Loucy (cell line): Measurements from ENCODE around the gene SLC22A1.

Experiments
- EZH2phosphoT487 ChIP-seq: fragments of 200-600 bp; IDR thresholded peaks from 2 replicates; pipeline ENCODE4 v1.6.1; 2018; ENCODE audit warnings: antibody characterized with exemption, mild to moderate bottlenecking, moderate library complexity, borderline replicate concordance
- TF ChIP-seq, protein P1 (sequence below): fragments of 200-600 bp; sonication (generic); conservative IDR thresholded peaks from 2 replicates; pipeline ENCODE4 v1.5.1; 2014; ENCODE audit warnings: mild to moderate bottlenecking, antibody characterized with exemption, low read length

DNA sequence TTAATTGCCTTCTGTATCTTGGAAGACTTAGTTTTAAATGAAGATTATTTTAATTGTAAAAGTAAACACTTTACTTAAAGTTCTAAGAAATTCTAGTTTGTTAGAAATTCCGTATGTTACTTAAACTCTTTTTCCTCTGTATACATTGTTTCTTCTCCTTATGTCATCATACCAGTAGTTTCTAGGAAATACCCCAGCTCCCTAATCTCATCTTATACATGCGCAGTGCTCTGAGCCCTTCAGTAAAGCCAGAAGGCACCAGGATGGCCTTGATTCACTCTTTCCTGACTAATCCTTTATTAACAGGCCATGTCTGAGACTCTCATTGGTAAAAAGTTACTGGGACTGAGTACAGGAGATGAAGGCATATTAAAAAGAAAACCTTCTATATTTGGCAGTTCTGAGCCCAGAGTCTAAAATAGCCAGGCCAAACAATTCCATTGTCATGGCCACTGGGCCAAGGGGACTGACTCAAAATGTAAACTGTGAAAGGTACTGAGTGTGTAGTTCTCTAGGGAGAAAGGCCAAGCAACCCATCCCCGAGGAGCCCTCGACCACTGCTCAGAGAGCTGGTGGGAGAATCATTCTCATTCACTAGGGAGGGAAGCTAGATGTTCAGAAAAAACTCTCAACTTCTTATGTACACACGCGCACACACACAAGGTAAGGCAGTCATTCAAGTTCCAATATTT, 25.0 kb downstream of the SLC22A1 start:
- TF ChIP-seq, protein P1, sequence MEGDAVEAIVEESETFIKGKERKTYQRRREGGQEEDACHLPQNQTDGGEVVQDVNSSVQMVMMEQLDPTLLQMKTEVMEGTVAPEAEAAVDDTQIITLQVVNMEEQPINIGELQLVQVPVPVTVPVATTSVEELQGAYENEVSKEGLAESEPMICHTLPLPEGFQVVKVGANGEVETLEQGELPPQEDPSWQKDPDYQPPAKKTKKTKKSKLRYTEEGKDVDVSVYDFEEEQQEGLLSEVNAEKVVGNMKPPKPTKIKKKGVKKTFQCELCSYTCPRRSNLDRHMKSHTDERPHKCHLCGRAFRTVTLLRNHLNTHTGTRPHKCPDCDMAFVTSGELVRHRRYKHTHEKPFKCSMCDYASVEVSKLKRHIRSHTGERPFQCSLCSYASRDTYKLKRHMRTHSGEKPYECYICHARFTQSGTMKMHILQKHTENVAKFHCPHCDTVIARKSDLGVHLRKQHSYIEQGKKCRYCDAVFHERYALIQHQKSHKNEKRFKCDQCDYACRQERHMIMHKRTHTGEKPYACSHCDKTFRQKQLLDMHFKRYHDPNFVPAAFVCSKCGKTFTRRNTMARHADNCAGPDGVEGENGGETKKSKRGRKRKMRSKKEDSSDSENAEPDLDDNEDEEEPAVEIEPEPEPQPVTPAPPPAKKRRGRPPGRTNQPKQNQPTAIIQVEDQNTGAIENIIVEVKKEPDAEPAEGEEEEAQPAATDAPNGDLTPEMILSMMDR: no peak
- no peak for TF ChIP-seq EZH2phosphoT487
